ENCODE data around the gene EYS. TPM values are rescaled to one million over a fixed set of nuclear protein-coding genes. Genes with fewer than 3 reads are reported as not detected.

The EYS gene
- total and polyA plus RNA-seq, 7 donors = 0.07 to 0.46 TPM; not detected in 5

- no peaks in the 10 kb centered on the region for H3K9me3 ChIP-seq
- H3K27me3 ChIP-seq = no peaks in the 10 kb centered on the region
- WGBS, 2 donors = 47 to 72% methylated on average over 8 of the region's 8 CpGs
- H3K36me3 ChIP-seq = no peaks in the 10 kb centered on the region
- H3K27ac ChIP-seq = no peak overlapping the region
- no peak overlapping the region for H3K4me3 ChIP-seq
- TF ChIP-seq CTCF (IDR thresholded peaks at IDR 0.05) (no peak), POLR2AphosphoS5 (IDR thresholded peaks at IDR 0.05) (no peak), POLR2A (IDR thresholded peaks at IDR 0.05) (no peak), EP300 (IDR thresholded peaks at IDR 0.05) (no peak)
- DNase-seq = no peak
- intact Hi-C loops (cut with DNase I) = no loop called here
- H3K4me1 ChIP-seq = no peaks in the 10 kb centered on the region
Measured at GRCh38 chr6:64683682-64684081, 1023.3 kb downstream of the EYS start.

GRCh38 chr6:64681416-64682160 is 1025.4 kb downstream of the EYS start:
- H3K27ac ChIP-seq = no peak overlapping the region
- WGBS, 2 donors = 95% methylated on average over 23 of the region's 23 CpGs
- H3K9me3 ChIP-seq = no peaks in the 10 kb centered on the region
- TF ChIP-seq CTCF (IDR thresholded peaks at IDR 0.05) (no peak), EP300 (IDR thresholded peaks at IDR 0.05) (no peak), POLR2A (IDR thresholded peaks at IDR 0.05) (no peak), POLR2AphosphoS5 (IDR thresholded peaks at IDR 0.05) (no peak)
- H3K4me3 ChIP-seq = no peak overlapping the region
- no peaks in the 10 kb centered on the region for H3K4me1 ChIP-seq
- H3K36me3 ChIP-seq = no peaks in the 10 kb centered on the region
- intact Hi-C loops (cut with DNase I) = no loop called here
- DNase-seq = no peak
- no peaks in the 10 kb centered on the region for H3K27me3 ChIP-seq

- Histone ChIP-seq H3K27me3 (no peaks in the 10 kb centered on the region), H3K9me3 (no peaks in the 10 kb centered on the region), H3K4me1 (no peaks in the 10 kb centered on the region), H3K36me3 (no peaks in the 10 kb centered on the region), H3K4me3 (no peak overlapping the region), H3K27ac (no peak overlapping the region)
- intact Hi-C loops (cut with DNase I) = no loop called here
- TF ChIP-seq POLR2A (IDR thresholded peaks at IDR 0.05) (no peak), POLR2AphosphoS5 (IDR thresholded peaks at IDR 0.05) (no peak), EP300 (IDR thresholded peaks at IDR 0.05) (no peak), CTCF (IDR thresholded peaks at IDR 0.05) (no peak)
- 48 to 65% methylated on average over 5 of the region's 5 CpGs for WGBS, 2 donors
- DNase-seq = no peak
Measured at GRCh38 chr6:64680446-64680845, 1026.6 kb downstream of the EYS start.

GRCh38 chr6:64679416-64679815 is 1027.6 kb downstream of the EYS start:
- 61 to 82% methylated on average over 2 of the region's 2 CpGs for WGBS, 2 donors
- intact Hi-C loops (cut with DNase I) = no loop called here
- DNase-seq = no peak
- Histone ChIP-seq H3K27me3 (no peaks in the 10 kb centered on the region), H3K36me3 (no peaks in the 10 kb centered on the region), H3K4me1 (no peaks in the 10 kb centered on the region), H3K27ac (no peak overlapping the region), H3K9me3 (no peaks in the 10 kb centered on the region), H3K4me3 (no peak overlapping the region)
- no peak for TF ChIP-seq CTCF (IDR thresholded peaks at IDR 0.05)
- TF ChIP-seq POLR2AphosphoS5 (IDR thresholded peaks at IDR 0.05) = no peak
- TF ChIP-seq POLR2A (IDR thresholded peaks at IDR 0.05) = no peak
- no peak for TF ChIP-seq EP300 (IDR thresholded peaks at IDR 0.05)

GRCh38 chr6:64672651-64673050 is 1034.4 kb downstream of the EYS start:
- Histone ChIP-seq H3K4me1 (no peaks in the 10 kb centered on the region), H3K27ac (no peak overlapping the region), H3K27me3 (no peaks in the 10 kb centered on the region), H3K36me3 (no peaks in the 10 kb centered on the region), H3K9me3 (no peaks in the 10 kb centered on the region), H3K4me3 (no peak overlapping the region)
- DNase-seq = no peak
- TF ChIP-seq EP300 (IDR thresholded peaks at IDR 0.05) = no peak
- no peak for TF ChIP-seq CTCF (IDR thresholded peaks at IDR 0.05)
- no peak for TF ChIP-seq POLR2AphosphoS5 (IDR thresholded peaks at IDR 0.05)
- no peak for TF ChIP-seq POLR2A (IDR thresholded peaks at IDR 0.05)
- intact Hi-C loops (cut with DNase I) = no loop called here
- 58 to 67% methylated on average over 4 of the region's 4 CpGs for WGBS, 2 donors
